ENCODE results near the gene FOSB.
"Not testable (repeated sequence)": the region's sequence is repeated elsewhere in the genome, so short reads cannot be mapped to it uniquely, and the experiment has no call there.

FOSB gene

GRCh38 chr19:45506246-45506988, 38.6 kb downstream of the FOSB start:
- peak; percentile 94 for DNase-seq (ENCODE audit: low spot score)

GRCh38 chr19:45506989-45507871, 39.4 kb downstream of the FOSB start, which contains the start of gene VASP:
Gene VASP, plus strand, starts transcription at chr19:45507479. Its CDS starts 293 bp downstream, at chr19:45507772.
- DNase-seq (ENCODE audit: low spot score), result peak; percentile 86

- peak; percentile 46 for DNase-seq (ENCODE audit: low spot score)
Observed at GRCh38 chr19:45507872-45508416, 40.1 kb downstream of the FOSB start.

GRCh38 chr19:45508417-45508860, 40.6 kb downstream of the FOSB start:
- DNase-seq (ENCODE audit: low spot score), result no peak

- DNase-seq (ENCODE audit: low spot score), result peak; percentile 87
Observed at GRCh38 chr19:45508861-45509691, 41.3 kb downstream of the FOSB start.

GRCh38 chr19:45509692-45510015, 41.9 kb downstream of the FOSB start:
- no peak for DNase-seq (ENCODE audit: low spot score)

- DNase-seq (ENCODE audit: low spot score), result not testable (repeated sequence)
Observed at GRCh38 chr19:45510352-45510751, 42.6 kb downstream of the FOSB start.

GRCh38 chr19:45511074-45511473, 43.3 kb downstream of the FOSB start:
- no peak for DNase-seq (ENCODE audit: low spot score)

- no peak for DNase-seq (ENCODE audit: low spot score)
Observed at GRCh38 chr19:45512881-45513483, 45.2 kb downstream of the FOSB start.

GRCh38 chr19:45514376-45515051, 46.7 kb downstream of the FOSB start:
- DNase-seq (ENCODE audit: low spot score), result no peak

- DNase-seq (ENCODE audit: low spot score), result no peak
Observed at GRCh38 chr19:45515081-45515624, 47.4 kb downstream of the FOSB start.

GRCh38 chr19:45515807-45516401, 48.1 kb downstream of the FOSB start:
- DNase-seq (ENCODE audit: low spot score), result no peak

- DNase-seq (ENCODE audit: low spot score), result no peak
Observed at GRCh38 chr19:45517238-45517637, 49.4 kb downstream of the FOSB start.

- DNase-seq (ENCODE audit: low spot score), result no peak
Observed at GRCh38 chr19:45517641-45518468, 50.1 kb downstream of the FOSB start.

- DNase-seq (ENCODE audit: low spot score), result no peak
Observed at GRCh38 chr19:45518469-45518826, 50.7 kb downstream of the FOSB start.

- no peak for DNase-seq (ENCODE audit: low spot score)
Observed at GRCh38 chr19:45522010-45522941, 54.5 kb downstream of the FOSB start.

- DNase-seq (ENCODE audit: low spot score), result peak; percentile 90
Observed at GRCh38 chr19:45523642-45524256, 56.0 kb downstream of the FOSB start.
